NK-92 treated with Interleukin-12 subunit alpha and Interleukin-12 subunit beta, amount 100 ng/mL, for 24 hours (cell line): ENCODE results near the gene CUL1.
A peak's percentile ranks its signal among the peaks of the same experiment; 100 is the strongest.

Experiments used
- DNase-seq: peaks from one replicate; lab custom pipeline; 2025; lab: John Stamatoyannopoulos, UW

Gene CUL1

GRCh38 chr7:148698397-148699023 is at the start of gene CUL1:
CUL1 (plus strand) TSS chr7:148698903; CDS start chr7:148730123, 31,220 bp downstream.
- DNase-seq = peak; percentile 92

- DNase-seq = no peak
These were observed 48.4 kb upstream of the CUL1 start for GRCh38 chr7:148650232-148650858.

- no peak for DNase-seq
These were observed 45.9 kb upstream of the CUL1 start for GRCh38 chr7:148652773-148653172.

GRCh38 chr7:148657929-148658328 is 40.8 kb upstream of the CUL1 start:
- DNase-seq = no peak

- DNase-seq = peak; percentile 20
These were observed 37.2 kb upstream of the CUL1 start for GRCh38 chr7:148661471-148661870.

GRCh38 chr7:148662646-148663045 is 36.1 kb upstream of the CUL1 start:
- no peak for DNase-seq

GRCh38 chr7:148664324-148664723 is 34.4 kb upstream of the CUL1 start:
- DNase-seq = no peak

GRCh38 chr7:148665221-148665620 is 33.5 kb upstream of the CUL1 start:
- no peak for DNase-seq

- no peak for DNase-seq
These were observed 28.8 kb upstream of the CUL1 start for GRCh38 chr7:148669927-148670326.

GRCh38 chr7:148670374-148670773 is 28.3 kb upstream of the CUL1 start:
- DNase-seq = no peak

GRCh38 chr7:148670807-148671206 is 27.9 kb upstream of the CUL1 start:
- DNase-seq = no peak

GRCh38 chr7:148672041-148672440 is 26.7 kb upstream of the CUL1 start:
- DNase-seq = no peak

GRCh38 chr7:148674689-148675088 is 24.0 kb upstream of the CUL1 start:
- DNase-seq = no peak

- no peak for DNase-seq
These were observed 22.4 kb upstream of the CUL1 start for GRCh38 chr7:148676291-148676690.

- no peak for DNase-seq
These were observed 16.9 kb upstream of the CUL1 start for GRCh38 chr7:148681821-148682220.

GRCh38 chr7:148684289-148684830 is 14.3 kb upstream of the CUL1 start:
- no peak for DNase-seq

GRCh38 chr7:148686312-148686937 is 12.3 kb upstream of the CUL1 start:
- DNase-seq = no peak

GRCh38 chr7:148687555-148687954 is 11.1 kb upstream of the CUL1 start:
- DNase-seq = no peak

- no peak for DNase-seq
These were observed 10.2 kb upstream of the CUL1 start for GRCh38 chr7:148688526-148688925.

GRCh38 chr7:148693651-148694050 is 5.1 kb upstream of the CUL1 start:
- DNase-seq = no peak

GRCh38 chr7:148694631-148695030 is 4.1 kb upstream of the CUL1 start:
- no peak for DNase-seq

GRCh38 chr7:148695953-148696352 is 2.8 kb upstream of the CUL1 start:
- no peak for DNase-seq

- no peak for DNase-seq
These were observed 1.9 kb upstream of the CUL1 start for GRCh38 chr7:148696787-148697186.
